Endodermal cell (in vitro differentiated cells): Measurements from ENCODE around the gene PLPP4. TPM values are rescaled to one million over a fixed set of nuclear protein-coding genes. Genes with fewer than 3 reads are reported as not detected.

Experiments used
- DNase-seq: peaks from one replicate; pipeline ENCODE4 v3.0.0-alpha.2; 2017
- H3K27ac ChIP-seq: 2 replicates; pipeline ENCODE4 v1.5.1; 2013; ENCODE audit warnings: mild to moderate bottlenecking, low read depth, low read length, moderate library complexity
- H3K27me3 ChIP-seq: 2 replicates; pipeline ENCODE4 v1.6.1; 2013; ENCODE audit warnings: mild to moderate bottlenecking, low read length, moderate library complexity; ENCODE audit not compliant: insufficient read depth, control insufficient read depth, poor library complexity, severe bottlenecking
- H3K36me3 ChIP-seq: 2 replicates; pipeline ENCODE4 v1.7.0; 2013; ENCODE audit warnings: mild to moderate bottlenecking, low read length, moderate library complexity; ENCODE audit not compliant: control insufficient read depth, insufficient read depth
- H3K4me1 ChIP-seq: one replicate; pipeline ENCODE4 v1.7.0; 2013; ENCODE audit warnings: low read length; ENCODE audit not compliant: control insufficient read depth, insufficient read depth
- H3K4me3 ChIP-seq: 2 replicates; pipeline ENCODE4 v1.5.1; 2013; ENCODE audit warnings: mild to moderate bottlenecking, low read length, moderate library complexity
- H3K9ac ChIP-seq: 2 replicates; pipeline ENCODE4 v1.6.1; 2013; ENCODE audit warnings: mild to moderate bottlenecking, low read length, moderate library complexity; ENCODE audit not compliant: poor library complexity, severe bottlenecking; ENCODE audit errors: extremely low read depth
- H3K9me3 ChIP-seq: 2 replicates; pipeline ENCODE4 v1.6.1; 2013; ENCODE audit warnings: mild to moderate bottlenecking, low read length, moderate library complexity; ENCODE audit not compliant: control insufficient read depth
- H3K27ac Mint-ChIP-seq: 2 replicates; pipeline ENCODE4 v1.8.0; 2020; ENCODE audit warnings: mixed read lengths
- H3K27me3 Mint-ChIP-seq: 2 replicates; pipeline ENCODE4 v1.8.0; 2021; ENCODE audit warnings: mild to moderate bottlenecking, mixed read lengths; ENCODE audit not compliant: insufficient read depth
- H3K36me3 Mint-ChIP-seq: 2 replicates; pipeline ENCODE4 v1.8.0; 2020; ENCODE audit warnings: low read depth, mixed read lengths
- H3K4me1 Mint-ChIP-seq: 2 replicates; pipeline ENCODE4 v1.8.0; 2020; ENCODE audit warnings: mixed read lengths
- H3K4me3 Mint-ChIP-seq: 2 replicates; pipeline ENCODE4 v1.8.0; 2020; ENCODE audit warnings: mild to moderate bottlenecking, moderate library complexity, mixed read lengths
- H3K9me3 Mint-ChIP-seq: 2 replicates; pipeline ENCODE4 v1.8.0; 2020; ENCODE audit warnings: mild to moderate bottlenecking, mixed read lengths
- WGBS, 2 experiments: methylation state at CpG; one replicate each; pipeline versions ENCODE4 v1.1.5 to v1.1.7; 2013; ENCODE audit warnings: missing lambda C conversion rate in 2 of 2, mixed read lengths in 1 of 2; ENCODE audit not compliant: insufficient coverage in 1 of 2, insufficient read length in 1 of 2; 5-methylcytosine and 5-hydroxymethylcytosine counted together
- total RNA-seq, 2 donors: library from RNA; stranded (reverse); fragmentation: NEBNext Ultra II Directional in 1 of 2; extraction: Animal tissue kit (Norgen Biotek cat#: 25700) in 1 of 2; gene quantifications; 2 replicates in 1 of 2; 3 replicates in 1 of 2; pipeline ENCODE4 v1.2.1, GENCODE V29; 2021
- TF ChIP-seq, protein P1 (sequence below): fragments of 200-600 bp; sonication (generic); conservative IDR thresholded peaks from 2 replicates; pipeline ENCODE4 v1.5.0; 2021; ENCODE audit warnings: antibody characterized with exemption, mild to moderate bottlenecking

Gene PLPP4
- total RNA-seq, 2 donors from 2014 or later: 8.7 to 14.4 TPM

DNA sequence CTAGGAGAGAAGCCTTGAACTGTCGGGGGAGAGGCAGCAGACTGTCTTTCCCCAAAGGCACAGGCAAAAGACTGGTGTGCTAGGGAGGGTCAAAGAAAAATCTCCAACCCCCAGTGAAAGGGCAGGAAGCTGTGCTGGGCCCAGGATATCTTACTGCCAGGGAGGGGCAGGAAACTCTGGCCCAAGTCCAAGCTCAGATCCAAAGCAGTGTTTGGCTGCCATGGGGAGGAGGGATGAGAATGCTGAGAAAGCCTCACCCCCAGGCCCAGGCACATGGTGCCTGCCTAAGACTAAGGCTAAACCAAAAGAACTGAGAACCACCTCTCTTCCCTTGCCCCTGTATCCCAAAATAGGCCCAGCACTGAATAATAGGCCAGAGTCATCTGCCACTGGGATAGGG lies 171.2 kb downstream of the PLPP4 start:
- no peaks in the 10 kb centered on the region for H3K36me3 ChIP-seq
- no peak overlapping the region for H3K27ac ChIP-seq
- peaks cover 12% of the 10 kb centered on the region for H3K27me3 ChIP-seq
- 100% methylated on average over 1 of the region's 1 CpG; no CpG with 5 or more reads in 1 of the 2 experiments for WGBS, 2 experiments
- peaks cover 42% of the 10 kb centered on the region for H3K4me1 Mint-ChIP-seq
- H3K9ac ChIP-seq: no peak overlapping the region
- TF ChIP-seq, protein P1, sequence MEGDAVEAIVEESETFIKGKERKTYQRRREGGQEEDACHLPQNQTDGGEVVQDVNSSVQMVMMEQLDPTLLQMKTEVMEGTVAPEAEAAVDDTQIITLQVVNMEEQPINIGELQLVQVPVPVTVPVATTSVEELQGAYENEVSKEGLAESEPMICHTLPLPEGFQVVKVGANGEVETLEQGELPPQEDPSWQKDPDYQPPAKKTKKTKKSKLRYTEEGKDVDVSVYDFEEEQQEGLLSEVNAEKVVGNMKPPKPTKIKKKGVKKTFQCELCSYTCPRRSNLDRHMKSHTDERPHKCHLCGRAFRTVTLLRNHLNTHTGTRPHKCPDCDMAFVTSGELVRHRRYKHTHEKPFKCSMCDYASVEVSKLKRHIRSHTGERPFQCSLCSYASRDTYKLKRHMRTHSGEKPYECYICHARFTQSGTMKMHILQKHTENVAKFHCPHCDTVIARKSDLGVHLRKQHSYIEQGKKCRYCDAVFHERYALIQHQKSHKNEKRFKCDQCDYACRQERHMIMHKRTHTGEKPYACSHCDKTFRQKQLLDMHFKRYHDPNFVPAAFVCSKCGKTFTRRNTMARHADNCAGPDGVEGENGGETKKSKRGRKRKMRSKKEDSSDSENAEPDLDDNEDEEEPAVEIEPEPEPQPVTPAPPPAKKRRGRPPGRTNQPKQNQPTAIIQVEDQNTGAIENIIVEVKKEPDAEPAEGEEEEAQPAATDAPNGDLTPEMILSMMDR: no peak
- peaks cover 14% of the 10 kb centered on the region for H3K4me1 ChIP-seq
- H3K4me3 Mint-ChIP-seq: no peak overlapping the region
- peak overlapping the region; percentile 22 for H3K27ac Mint-ChIP-seq
- H3K36me3 Mint-ChIP-seq: peaks cover 2% of the 10 kb centered on the region
- peak overlapping the region; percentile 37 for H3K4me3 ChIP-seq
- peaks cover 22% of the 10 kb centered on the region for H3K9me3 ChIP-seq
- peaks cover 11% of the 10 kb centered on the region for H3K27me3 Mint-ChIP-seq
- H3K9me3 Mint-ChIP-seq: peaks cover 13% of the 10 kb centered on the region
- DNase-seq: no peak

DNA sequence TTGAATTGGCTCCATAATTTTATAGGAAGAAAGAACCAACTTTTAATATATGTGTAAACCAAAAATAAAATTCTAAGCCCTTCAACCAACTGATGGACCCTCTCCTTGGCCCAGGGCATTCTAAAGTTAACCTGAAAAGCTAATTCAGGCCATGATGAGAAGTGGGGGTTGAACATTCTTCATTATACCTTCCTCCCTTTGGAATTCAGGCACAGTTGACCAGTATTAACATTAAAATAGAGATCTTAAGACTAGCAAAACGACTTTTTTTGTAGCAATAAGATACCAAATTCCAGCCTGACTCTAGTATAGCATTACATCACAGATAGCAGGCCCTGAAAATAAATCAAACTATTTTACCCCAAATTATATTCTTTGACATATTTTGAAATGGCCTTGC lies 173.2 kb downstream of the PLPP4 start:
- Histone ChIP-seq H3K4me3 (peak overlapping the region; percentile 42), H3K4me1 (peaks cover 14% of the 10 kb centered on the region), H3K9me3 (peaks cover 22% of the 10 kb centered on the region), H3K9ac (no peak overlapping the region), H3K36me3 (no peaks in the 10 kb centered on the region), H3K27ac (no peak overlapping the region), H3K27me3 (no peaks in the 10 kb centered on the region)
- H3K4me3 Mint-ChIP-seq: no peak overlapping the region
- H3K4me1 Mint-ChIP-seq: peaks cover 50% of the 10 kb centered on the region
- 40 to 44% methylated on average over 1 of the region's 1 CpG for WGBS, 2 experiments
- H3K27ac Mint-ChIP-seq: no peak overlapping the region
- no peak for DNase-seq
- peaks cover 1% of the 10 kb centered on the region for H3K27me3 Mint-ChIP-seq
- peaks cover 13% of the 10 kb centered on the region for H3K9me3 Mint-ChIP-seq
- H3K36me3 Mint-ChIP-seq: peaks cover 2% of the 10 kb centered on the region
- TF ChIP-seq, protein P1: no peak

DNA sequence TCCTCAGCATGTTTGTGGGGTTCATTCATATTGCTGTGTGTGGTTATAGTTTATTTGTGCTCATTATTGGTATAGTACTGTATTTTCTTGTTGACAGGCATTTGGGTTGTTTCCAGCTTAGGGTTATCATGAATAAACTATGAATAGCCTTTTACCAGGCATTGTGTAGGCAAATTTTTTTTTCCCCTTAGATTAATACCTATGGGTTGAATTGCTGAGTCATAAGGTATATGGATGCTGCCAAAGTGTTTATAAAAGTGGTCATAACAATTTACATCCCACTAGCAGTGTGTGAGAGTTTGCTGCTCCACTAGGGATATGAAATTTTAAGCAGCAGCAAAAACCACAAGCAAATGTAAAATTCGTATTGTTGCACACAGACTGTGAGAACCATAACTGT lies 175.0 kb downstream of the PLPP4 start:
- no peaks in the 10 kb centered on the region for H3K36me3 ChIP-seq
- 94 to 100% methylated on average over 1 of the region's 1 CpG for WGBS, 2 experiments
- no peak overlapping the region for H3K9ac ChIP-seq
- H3K27me3 Mint-ChIP-seq: peaks cover under 1% of the 10 kb centered on the region
- no peak overlapping the region for H3K4me3 Mint-ChIP-seq
- no peaks in the 10 kb centered on the region for H3K27me3 ChIP-seq
- DNase-seq: no peak
- no peak overlapping the region for H3K4me3 ChIP-seq
- peaks cover 2% of the 10 kb centered on the region for H3K36me3 Mint-ChIP-seq
- TF ChIP-seq, protein P1: no peak
- peaks cover 13% of the 10 kb centered on the region for H3K9me3 Mint-ChIP-seq
- H3K27ac ChIP-seq: no peak overlapping the region
- H3K4me1 ChIP-seq: peaks cover 14% of the 10 kb centered on the region
- peak overlapping the region; percentile 66 for H3K27ac Mint-ChIP-seq
- H3K9me3 ChIP-seq: peaks cover 22% of the 10 kb centered on the region
- H3K4me1 Mint-ChIP-seq: peaks cover 50% of the 10 kb centered on the region
